Mucosa of stomach (tissue), 1 donor: Measurements from ENCODE around the gene TIAM2.
"Not testable (repeated sequence)": the region's sequence is repeated elsewhere in the genome, so short reads cannot be mapped to it uniquely, and the experiment has no call there.

Experiments used
- H3K27me3 ChIP-seq: one replicate; pipeline ENCODE4 v1.7.0; 2013; ENCODE audit warnings: mild to moderate bottlenecking, low read length; ENCODE audit not compliant: control insufficient read depth, insufficient read depth
- H3K36me3 ChIP-seq: one replicate; pipeline ENCODE4 v1.7.0; 2013; ENCODE audit warnings: low read length; ENCODE audit not compliant: control insufficient read depth, insufficient read depth
- H3K4me1 ChIP-seq: one replicate; pipeline ENCODE4 v1.7.0; 2013; ENCODE audit warnings: mild to moderate bottlenecking, low read length; ENCODE audit not compliant: control insufficient read depth, insufficient read depth
- H3K4me3 ChIP-seq: one replicate; pipeline ENCODE4 v1.7.0; 2013; ENCODE audit warnings: low read length
- H3K9ac ChIP-seq: one replicate; pipeline ENCODE4 v1.7.0; 2013; ENCODE audit warnings: mild to moderate bottlenecking, low read length, moderate library complexity
- H3K9me3 ChIP-seq: one replicate; pipeline ENCODE4 v1.7.0; 2013; ENCODE audit warnings: mild to moderate bottlenecking, low read length, moderate library complexity; ENCODE audit not compliant: control insufficient read depth
- donor health status: Pancreatic carcinoma.

TIAM2 gene

DNA sequence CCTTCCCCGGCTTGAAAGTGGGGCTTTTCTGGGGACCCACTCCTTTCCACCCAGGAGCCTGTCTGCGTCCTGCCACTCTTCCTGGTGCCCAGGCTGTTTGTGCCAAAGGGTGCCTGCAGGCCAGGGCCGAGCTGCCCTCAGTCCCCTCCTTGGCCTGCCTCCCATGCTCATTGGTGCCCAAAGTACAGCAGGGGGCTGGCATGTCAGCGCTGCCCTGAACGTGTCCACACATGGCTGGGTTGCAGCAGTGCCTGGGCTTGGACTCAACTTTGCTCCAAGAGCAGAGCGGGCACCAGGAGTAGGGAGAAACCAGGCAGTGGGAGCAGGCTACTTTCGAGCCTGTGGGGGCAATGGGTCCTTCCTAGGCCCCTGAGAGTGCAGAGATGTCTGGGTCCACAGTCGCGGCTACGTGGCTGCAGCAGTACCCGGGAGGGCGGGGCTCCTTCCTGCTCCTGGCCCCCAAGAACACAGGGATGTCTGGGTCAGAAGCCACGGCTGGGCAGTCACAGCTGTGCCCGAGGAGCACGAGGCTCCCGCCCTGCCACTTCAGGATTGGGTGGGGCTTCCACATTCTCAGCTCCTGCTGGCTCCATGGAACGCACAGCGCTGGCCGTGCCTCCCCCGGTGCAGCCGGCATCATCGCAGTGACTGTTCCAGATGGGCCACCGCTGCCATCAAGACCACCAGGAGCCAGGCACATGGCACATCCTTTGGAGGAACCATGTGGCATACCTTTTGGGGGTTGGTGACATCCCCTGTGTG lies 218.7 kb downstream of the TIAM2 start:
- no peak overlapping the region for H3K9ac ChIP-seq

DNA sequence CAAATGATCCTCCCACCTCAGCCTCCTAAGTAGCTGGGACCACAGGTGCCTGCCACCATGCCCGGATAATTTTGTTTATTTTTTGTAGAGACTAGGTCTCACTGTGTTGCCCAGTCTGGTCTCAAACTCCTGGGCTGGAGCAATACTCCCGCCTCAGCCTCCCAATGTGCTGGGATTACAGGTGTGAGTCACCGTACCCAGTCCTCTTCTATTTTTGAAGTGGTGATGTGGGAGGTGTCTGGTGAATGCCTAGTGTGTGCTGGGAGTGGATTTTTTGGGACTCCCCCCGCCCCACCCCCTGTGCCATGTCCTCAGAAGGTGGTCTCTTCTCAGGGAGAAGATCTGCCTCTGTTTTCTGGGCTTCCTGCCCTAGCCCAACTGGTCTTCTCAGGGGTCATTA lies 220.8 kb downstream of the TIAM2 start:
- no peaks in the 10 kb centered on the region for H3K36me3 ChIP-seq
- H3K4me3 ChIP-seq, result no peak overlapping the region
- H3K9me3 ChIP-seq, result no peaks in the 10 kb centered on the region
- H3K27me3 ChIP-seq, result no peaks in the 10 kb centered on the region
- H3K4me1 ChIP-seq, result no peaks in the 10 kb centered on the region
- no peak overlapping the region for H3K9ac ChIP-seq

More for the DNA sequence above, 218.7 kb downstream of the TIAM2 start:
- Histone ChIP-seq H3K36me3 (no peaks in the 10 kb centered on the region), H3K9me3 (no peaks in the 10 kb centered on the region), H3K4me1 (no peaks in the 10 kb centered on the region), H3K27me3 (no peaks in the 10 kb centered on the region), H3K4me3 (no peak overlapping the region)

DNA sequence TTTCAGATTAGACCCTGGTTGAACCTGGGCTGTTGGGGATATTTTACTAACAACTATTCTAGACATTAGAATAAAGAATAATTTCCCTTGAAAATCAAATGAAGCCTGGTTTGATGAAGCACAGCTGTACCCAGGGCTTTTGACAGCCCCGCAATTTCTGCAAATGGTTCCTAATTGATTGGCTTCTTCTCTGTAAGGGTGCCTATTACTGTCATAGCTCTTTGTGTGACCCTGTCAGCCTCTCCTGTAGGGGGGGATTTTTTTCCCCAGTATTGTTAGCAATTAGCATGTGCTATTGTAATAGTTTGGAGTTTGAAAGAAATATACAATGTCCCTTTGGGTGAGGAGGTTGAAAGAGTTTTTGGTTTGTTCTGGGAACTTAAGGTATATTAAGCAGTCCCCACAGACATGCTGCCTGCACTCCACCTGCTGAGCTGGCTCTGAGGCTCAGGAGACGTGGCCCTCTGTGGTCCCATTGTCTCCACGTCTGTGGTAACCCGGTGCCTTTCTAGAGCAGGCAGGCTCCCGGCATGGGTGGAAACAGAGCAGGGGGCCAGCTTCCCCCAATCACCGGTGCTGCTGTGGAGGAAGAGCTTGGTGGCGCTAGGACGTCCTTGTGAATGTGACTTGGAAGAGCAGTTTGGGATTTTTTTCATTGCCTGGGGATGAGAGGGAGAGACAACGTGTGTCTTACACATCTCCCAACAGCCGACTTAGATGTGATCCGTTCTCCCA lies 221.4 kb downstream of the TIAM2 start:
- Histone ChIP-seq H3K4me3 (no peak overlapping the region), H3K36me3 (no peaks in the 10 kb centered on the region), H3K9me3 (no peaks in the 10 kb centered on the region), H3K27me3 (no peaks in the 10 kb centered on the region), H3K4me1 (no peaks in the 10 kb centered on the region), H3K9ac (no peak overlapping the region)

DNA sequence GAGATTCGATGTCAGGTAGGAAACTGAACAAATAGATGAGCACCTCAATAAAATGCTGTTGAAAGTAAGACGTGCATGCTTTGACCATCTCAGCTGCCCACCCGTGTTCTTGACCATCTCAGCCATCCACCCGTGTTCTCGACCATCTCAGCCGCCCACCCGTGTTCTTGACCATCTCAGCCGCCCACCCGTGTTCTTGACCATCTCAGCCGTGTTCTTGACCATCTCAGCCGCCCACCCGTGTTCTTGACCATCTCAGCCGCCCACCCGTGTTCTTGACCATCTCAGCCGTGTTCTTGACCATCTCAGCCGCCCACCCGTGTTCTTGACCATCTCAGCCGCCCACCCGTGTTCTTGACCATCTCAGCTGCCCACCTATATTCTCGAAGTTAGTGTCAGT lies 223.6 kb downstream of the TIAM2 start:
- not testable (repeated sequence) for H3K9me3 ChIP-seq, H3K9ac ChIP-seq, H3K4me1 ChIP-seq, H3K36me3 ChIP-seq, H3K4me3 ChIP-seq, H3K27me3 ChIP-seq

DNA sequence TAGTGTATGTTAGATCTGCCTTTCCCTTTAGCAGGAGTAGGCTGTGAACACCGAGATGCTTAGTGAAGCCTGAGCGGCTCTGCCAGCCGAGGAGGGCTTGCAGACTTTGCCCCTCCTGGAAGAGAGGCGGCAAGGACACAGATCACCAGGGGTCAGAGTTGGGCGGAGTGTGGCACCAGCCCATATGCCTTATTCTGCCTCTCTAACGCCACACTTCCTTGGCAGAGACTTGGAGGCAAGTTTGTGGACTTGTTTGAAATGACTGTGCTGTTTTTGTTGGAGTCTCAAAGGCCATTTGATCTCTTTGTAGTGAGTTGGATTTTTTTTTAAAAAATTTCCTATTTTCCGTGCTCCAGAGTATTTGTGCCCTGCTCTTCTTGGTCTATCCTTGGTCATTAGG lies 224.2 kb downstream of the TIAM2 start:
- no peak overlapping the region for H3K4me3 ChIP-seq
- H3K36me3 ChIP-seq, result no peaks in the 10 kb centered on the region
- no peak overlapping the region for H3K9ac ChIP-seq
- H3K9me3 ChIP-seq, result no peaks in the 10 kb centered on the region
- no peaks in the 10 kb centered on the region for H3K4me1 ChIP-seq
- no peaks in the 10 kb centered on the region for H3K27me3 ChIP-seq

DNA sequence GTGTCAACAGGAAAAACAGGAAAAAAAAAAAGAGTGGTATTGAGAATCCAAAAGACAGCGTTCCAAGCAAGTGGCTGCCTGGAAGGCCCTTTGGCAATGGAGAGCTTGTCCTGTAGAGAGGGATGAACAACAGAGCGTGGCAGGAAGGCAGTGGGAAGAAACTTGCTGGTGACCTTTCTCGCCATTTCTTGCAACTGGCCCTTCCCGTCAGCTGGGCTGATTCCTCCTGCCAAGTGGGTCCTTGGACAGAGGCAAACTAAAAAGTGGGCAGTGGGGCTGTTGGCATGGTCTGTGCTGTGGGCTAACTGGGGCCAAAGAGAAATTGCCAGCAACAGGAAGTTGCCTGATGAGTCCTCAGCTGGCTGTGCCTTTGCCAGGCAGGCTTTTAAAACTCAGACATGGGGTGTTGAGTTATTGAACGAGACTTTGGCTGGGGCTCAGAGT lies 224.8 kb downstream of the TIAM2 start:
- H3K9ac ChIP-seq, result no peak overlapping the region
- no peaks in the 10 kb centered on the region for H3K9me3 ChIP-seq
- no peak overlapping the region for H3K4me3 ChIP-seq
- no peaks in the 10 kb centered on the region for H3K27me3 ChIP-seq
- H3K36me3 ChIP-seq, result no peaks in the 10 kb centered on the region
- no peaks in the 10 kb centered on the region for H3K4me1 ChIP-seq

DNA sequence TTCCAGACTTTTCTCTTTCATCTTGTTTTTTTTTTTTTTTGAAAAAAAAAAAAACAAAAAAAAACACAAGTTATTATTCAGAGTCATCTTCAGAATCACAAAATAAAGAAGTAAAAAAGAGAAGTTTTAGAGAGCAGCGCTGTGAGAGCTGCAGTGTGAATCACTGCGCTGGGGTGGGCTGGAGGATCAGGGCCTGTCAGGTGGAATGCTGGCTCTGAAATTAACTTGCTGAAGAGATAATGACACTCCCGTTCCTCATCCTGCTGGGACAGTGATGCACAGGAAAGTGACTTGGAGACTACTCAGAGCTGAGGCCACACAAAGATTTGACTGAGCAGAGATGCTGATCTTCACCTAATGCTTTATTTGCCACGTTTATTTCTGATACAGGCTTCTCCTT lies 226.0 kb downstream of the TIAM2 start:
- no peaks in the 10 kb centered on the region for H3K4me1 ChIP-seq

DNA sequence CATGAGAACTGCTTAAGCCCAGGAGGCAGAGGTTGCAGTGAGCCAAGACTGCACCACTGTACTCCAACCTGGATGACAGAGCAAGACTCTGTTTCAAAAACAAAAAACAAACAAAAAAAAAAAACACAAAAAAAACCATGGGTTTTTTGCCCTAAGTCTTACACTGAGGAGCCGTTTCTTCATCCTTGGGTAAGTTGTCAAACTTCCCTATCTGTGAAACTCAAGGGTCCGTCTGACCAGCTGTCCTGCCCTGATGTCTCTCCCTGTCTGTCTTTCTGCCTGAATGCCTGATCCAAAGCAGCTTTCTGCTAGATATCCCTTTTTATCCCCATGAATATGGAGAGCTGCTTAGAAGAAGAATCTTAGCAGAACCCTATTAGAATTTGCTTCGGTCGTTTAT lies 227.4 kb downstream of the TIAM2 start:
- Histone ChIP-seq H3K27me3 (no peaks in the 10 kb centered on the region), H3K36me3 (no peaks in the 10 kb centered on the region), H3K9me3 (no peaks in the 10 kb centered on the region), H3K4me3 (no peak overlapping the region), H3K4me1 (no peaks in the 10 kb centered on the region), H3K9ac (no peak overlapping the region)

More for the DNA sequence above, 226.0 kb downstream of the TIAM2 start:
- Histone ChIP-seq H3K9me3 (no peaks in the 10 kb centered on the region), H3K9ac (no peak overlapping the region), H3K36me3 (no peaks in the 10 kb centered on the region), H3K27me3 (no peaks in the 10 kb centered on the region), H3K4me3 (no peak overlapping the region)

DNA sequence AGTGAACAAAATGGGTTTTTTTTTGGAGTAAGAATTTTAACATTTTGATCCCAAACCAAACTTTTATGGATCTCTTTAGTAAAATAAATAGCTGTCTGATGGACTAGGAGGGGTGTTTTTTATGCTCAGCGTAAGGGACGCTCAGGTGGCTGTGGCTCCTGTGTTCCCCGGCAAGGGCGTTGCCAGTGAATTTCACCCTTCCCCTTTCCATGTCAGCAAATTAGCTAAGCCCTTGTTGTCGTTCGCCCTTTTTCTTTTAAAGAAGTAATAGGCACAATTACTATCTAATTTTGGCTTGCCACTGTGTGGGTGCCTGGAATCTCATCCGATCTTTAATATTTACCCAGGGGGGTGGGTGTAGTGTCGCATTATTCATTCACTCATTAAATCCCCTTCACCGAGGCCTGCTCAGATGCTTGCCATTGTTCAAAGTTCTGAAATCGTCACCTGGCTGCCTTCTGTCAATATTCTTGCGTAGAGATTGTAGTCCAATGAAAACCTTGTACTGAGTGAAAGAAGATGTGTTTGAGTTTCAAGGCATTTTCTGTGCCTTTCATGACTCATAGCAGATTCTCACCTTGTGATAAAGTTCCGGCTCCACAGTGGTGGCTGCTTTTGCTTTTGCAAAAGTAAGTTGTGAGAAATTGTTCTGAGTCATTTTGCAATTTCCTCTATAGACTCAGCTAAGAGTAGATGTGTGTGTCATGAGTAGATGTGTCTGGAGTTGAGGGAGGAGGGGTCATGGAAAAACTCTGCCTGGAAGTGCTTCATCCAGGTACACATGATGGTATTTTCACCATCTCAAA lies 228.7 kb downstream of the TIAM2 start:
- Histone ChIP-seq H3K9me3 (no peaks in the 10 kb centered on the region), H3K4me1 (no peaks in the 10 kb centered on the region), H3K4me3 (no peak overlapping the region), H3K9ac (no peak overlapping the region), H3K27me3 (no peaks in the 10 kb centered on the region), H3K36me3 (no peaks in the 10 kb centered on the region)

DNA sequence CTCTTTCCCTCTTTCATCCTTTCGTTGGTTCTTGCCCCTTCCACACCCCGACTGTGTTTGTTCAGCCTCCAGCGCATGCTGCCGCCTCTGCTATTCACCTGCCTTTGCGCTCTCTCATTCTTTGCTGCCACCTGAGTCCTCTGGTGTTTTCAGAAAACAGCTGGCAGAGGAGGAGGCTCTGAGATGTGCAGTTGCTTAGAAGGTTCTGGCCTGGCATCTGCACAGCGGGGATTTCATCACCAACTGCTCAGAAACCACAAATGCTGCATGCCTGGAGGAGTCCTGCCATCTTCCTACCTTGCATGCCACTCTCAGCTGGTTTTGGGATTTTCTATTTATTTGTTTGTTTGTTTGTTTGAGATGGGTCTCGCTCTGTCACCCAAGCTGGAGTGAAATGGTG lies 229.5 kb downstream of the TIAM2 start:
- no peaks in the 10 kb centered on the region for H3K9me3 ChIP-seq
- H3K4me1 ChIP-seq, result no peaks in the 10 kb centered on the region

DNA sequence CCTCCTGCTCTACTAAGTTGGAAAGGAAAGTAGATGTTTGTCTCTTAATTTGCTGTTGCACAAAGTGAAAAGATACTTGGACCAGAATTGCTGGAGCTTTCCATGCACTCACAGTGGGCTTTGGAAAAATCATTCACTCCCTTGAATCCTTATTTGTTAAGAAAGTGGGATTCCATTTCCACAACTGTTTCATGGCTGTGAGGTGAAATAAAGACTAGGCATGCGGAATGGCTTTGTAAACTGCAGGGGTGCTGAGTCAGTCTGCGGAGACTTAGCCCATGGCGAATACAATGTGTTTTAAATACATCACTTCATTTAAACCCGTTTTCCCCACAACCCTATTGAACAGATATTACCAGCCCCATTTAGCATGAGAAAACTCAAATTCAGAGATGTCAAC lies 231.9 kb downstream of the TIAM2 start:
- H3K9ac ChIP-seq, result no peak overlapping the region
- no peak overlapping the region for H3K4me3 ChIP-seq
- no peaks in the 10 kb centered on the region for H3K9me3 ChIP-seq
- H3K27me3 ChIP-seq, result no peaks in the 10 kb centered on the region
- no peaks in the 10 kb centered on the region for H3K36me3 ChIP-seq
- H3K4me1 ChIP-seq, result no peaks in the 10 kb centered on the region

More for the DNA sequence above, 229.5 kb downstream of the TIAM2 start:
- Histone ChIP-seq H3K27me3 (no peaks in the 10 kb centered on the region), H3K9ac (no peak overlapping the region), H3K36me3 (no peaks in the 10 kb centered on the region), H3K4me3 (no peak overlapping the region)
